NB4 (cell line): ENCODE measurements around the gene MEG3.

Experiments used
- DNase-seq: peaks from one replicate; pipeline ENCODE4 v3.0.0; 2010; ENCODE audit warnings: low read depth
- H3K4me3 ChIP-seq: one replicate; pipeline ENCODE4 v1.5.1; 2011; ENCODE audit warnings: mild to moderate bottlenecking, low read depth, low read length, moderate library complexity
- CTCF ChIP-seq: IDR thresholded peaks from one replicate; pipeline ENCODE4 v1.5.1; 2012; ENCODE audit warnings: low read depth, low read length
- MAX ChIP-seq: IDR thresholded peaks from 2 replicates; pipeline ENCODE4 v1.6.1; 2011; ENCODE audit warnings: low read depth, low read length
- MYC ChIP-seq: IDR thresholded peaks from 2 replicates; pipeline ENCODE4 v1.6.1; 2011; ENCODE audit warnings: low read depth, low read length
- POLR2A ChIP-seq: IDR thresholded peaks from 2 replicates; pipeline ENCODE4 v1.6.1; 2011; ENCODE audit warnings: mild to moderate bottlenecking; ENCODE audit not compliant: insufficient read length; ENCODE audit errors: extremely low read depth

The MEG3 gene

DNA sequence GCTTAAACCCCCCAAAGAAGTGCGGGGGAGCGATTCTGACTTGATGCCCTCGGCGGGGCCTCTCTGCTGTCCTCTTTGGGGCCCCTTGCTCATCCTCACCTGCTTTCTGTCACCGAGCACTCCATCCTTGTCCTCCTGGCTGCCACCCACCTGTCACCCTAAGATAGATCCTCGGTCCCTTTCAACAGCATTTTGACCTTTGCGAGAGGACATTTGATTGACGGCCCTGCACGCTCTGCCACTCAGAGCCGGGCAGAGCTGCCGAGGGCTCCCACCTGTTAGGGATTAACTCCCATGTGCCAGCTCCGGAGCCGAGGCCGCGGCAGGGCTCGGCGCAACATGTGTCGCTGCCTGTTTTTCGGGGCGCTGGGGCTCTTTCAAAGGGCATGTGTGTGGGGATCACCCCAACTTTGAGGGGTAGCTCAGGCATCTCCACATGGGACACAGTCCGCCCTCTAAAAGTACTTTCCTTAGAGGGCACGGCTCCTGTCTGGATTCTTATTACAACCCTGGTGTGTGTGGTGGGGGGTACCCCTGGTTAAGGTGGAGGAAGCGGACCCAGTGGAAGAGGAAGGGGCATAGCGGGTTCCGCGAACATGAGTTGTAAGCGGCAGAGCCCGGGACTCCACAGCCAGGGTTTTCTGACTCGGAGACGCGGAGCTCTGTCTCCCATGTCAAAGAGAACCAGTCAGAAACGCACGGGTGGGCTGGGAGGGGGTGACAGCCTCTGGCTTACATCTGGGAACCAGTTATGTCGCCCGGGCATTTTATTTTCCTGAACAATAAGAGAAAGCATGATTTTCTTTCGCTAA lies 811 bp upstream of the MEG3 start:
- H3K4me3 ChIP-seq, result no peak overlapping the region
- no peak for DNase-seq
- TF ChIP-seq CTCF (no peak), MAX (no peak), POLR2A (no peak), MYC (no peak)

DNA sequence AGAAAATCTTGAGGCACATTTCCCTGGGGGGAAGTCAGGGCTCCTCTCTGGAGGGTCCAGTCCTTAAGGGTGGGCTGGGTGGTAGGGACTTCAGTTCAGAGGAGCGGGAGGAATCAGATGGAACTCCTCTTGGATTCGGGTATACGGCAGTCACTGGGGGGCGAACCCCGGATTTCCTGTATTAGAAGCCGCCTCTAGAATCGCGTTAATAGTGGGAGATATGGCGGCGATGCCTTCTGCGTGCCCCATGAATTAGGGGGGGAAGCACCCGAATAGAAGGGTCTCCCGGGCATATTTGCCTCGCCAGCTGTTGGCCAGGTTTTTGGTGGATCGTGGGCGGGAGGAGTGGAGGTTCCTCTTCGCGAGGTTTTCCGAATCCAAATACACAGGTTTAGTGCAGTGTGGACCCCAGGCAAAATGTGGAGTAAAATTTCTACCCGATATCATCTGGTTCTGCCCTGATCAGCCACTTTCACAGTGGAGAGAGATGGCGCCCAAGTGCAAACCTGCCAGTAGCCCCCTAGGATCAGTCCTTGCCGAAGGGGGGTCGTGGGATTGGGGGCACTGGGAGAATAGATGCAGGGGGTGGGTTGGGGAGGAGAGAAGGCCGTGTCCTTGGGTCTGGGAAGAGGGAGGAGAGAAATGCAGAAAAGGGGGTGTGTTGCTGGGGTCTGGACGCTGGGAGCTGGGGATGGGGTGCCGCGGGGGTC lies 628 bp downstream of the MEG3 start:
- DNase-seq, result no peak
- TF ChIP-seq MAX (no peak), POLR2A (no peak), CTCF (no peak), MYC (no peak)
- no peak overlapping the region for H3K4me3 ChIP-seq

GRCh38 chr14:100827101-100828021 lies 1.4 kb downstream of the MEG3 start:
- no peak overlapping the region for H3K4me3 ChIP-seq
- TF ChIP-seq MYC (no peak), CTCF (peak; percentile 27)
- DNase-seq, result peak; percentile 18

DNA sequence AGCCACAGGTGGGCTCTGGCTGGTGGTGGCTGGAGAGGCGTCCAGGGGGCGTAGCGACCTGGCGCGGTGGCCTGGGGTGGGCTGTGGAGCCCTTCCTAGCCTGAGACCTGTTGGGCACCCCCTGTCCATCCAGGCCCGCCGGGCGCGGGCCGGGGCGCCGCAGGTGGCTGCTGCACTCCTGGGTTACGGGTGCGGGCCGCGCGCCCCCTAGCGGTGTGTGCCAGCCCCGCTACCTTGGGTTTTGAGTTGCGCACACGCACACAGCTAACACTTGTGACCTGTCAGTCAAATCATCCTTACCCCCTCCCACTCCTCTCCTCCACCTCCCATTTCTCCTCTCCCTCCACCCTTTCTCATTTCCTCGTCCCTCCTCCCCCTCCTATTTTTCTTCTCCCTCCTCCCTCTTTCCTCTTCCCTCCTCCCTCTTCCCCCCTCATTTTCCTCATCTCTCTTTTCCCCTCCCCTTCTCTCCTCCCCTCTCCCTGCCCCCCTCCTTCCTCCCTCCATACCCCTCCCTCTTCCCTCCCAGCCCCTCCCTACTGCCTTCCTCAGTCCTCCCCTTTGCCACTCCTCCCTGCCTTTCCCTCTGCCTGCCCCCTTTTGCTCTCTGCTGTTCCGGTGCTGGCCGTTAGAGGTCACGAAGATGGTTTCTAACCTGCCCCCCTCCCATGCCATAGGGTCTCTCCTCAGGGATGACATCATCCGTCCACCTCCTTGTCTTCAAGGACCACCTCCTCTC lies 2.3 kb downstream of the MEG3 start:
- TF ChIP-seq CTCF (peak; percentile 64), MAX (no peak), MYC (no peak), POLR2A (no peak)
- H3K4me3 ChIP-seq, result no peak overlapping the region
- peak; percentile 70 for DNase-seq

GRCh38 chr14:100830681-100831080 lies 4.8 kb downstream of the MEG3 start:
- TF ChIP-seq MYC, result no peak
- DNase-seq, result no peak
- no peak overlapping the region for H3K4me3 ChIP-seq
